GM18907 (cell line): ENCODE data around the gene IGSF8.
A peak's percentile ranks its signal among the peaks of the same experiment; 100 is the strongest.

Experiments
- ATAC-seq: cut with Tn5 transposase; IDR thresholded peaks from one replicate; pipeline ENCODE4 v1.9.1; 2021; ENCODE audit warnings: mild to moderate bottlenecking, moderate library complexity; ENCODE audit not compliant: unreplicated experiment

IGSF8 gene

GRCh38 chr1:160097911-160098851, at the start of gene IGSF8:
Gene IGSF8, minus strand, starts transcription at chr1:160098619. Its CDS starts 147 bp downstream, at chr1:160098472.
- peak; percentile 47 for ATAC-seq

- no peak for ATAC-seq
Observed at GRCh38 chr1:160148121-160148520, 49.7 kb upstream of the IGSF8 start.

DNA sequence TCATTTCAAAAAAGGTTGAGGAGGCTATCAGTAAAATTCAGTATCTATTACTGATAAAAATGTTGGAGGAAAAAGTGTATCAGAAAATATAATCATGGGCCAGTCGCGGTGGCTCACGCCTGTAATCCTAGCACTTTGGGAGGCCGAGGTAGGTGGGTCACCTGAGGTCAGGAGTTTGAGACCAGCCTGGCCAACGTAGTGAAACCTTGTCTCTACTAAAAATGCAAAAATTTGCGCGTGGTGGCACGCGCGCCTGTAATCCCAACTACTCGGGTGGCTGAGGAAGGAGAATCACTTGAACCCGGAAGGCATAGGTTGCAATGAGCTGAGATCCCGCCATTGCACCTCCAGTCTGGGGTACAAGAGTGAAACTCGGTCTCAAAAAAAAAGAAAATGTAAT, 47.7 kb upstream of the IGSF8 start:
- ATAC-seq = no peak

GRCh38 chr1:160144921-160145320, 46.5 kb upstream of the IGSF8 start:
- ATAC-seq = no peak

DNA sequence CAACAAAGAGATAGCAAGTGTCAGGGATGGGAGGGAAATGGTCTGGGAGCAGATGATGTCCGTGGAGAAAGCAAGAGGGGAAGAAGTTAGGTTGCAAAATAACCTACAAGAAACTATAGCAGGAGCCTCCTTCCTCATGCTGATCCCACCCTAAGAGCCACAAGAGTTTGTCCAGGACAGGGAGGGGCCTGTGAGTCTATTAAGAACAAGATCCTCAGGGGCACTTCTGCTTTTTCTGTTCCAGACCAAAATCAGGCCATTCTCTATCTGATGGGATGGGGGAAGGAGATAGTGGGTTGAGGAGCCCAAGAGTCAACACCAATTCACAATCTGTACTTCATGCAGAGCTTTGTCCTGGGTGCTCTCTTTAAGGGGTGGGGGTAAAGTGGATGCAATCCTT, 45.3 kb upstream of the IGSF8 start:
- ATAC-seq = no peak

DNA sequence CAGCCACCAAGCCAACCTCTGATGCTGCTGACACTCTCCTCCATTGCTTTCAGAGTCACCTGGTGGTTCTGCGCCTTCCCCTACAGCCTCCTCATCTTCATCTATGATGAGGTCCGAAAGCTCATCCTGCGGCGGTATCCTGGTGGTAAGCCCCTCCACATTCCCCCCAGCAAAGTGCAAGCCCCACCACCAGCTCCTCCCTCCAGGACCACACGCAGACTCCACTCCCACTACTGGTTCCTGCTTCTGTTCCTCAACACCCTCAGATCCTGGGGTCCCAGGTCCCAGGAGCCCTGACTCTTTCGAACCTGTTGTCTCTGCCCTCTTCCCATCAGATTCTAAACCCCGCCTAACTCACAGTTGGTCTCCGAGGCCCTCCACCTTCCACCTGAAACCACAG, 41.4 kb upstream of the IGSF8 start:
- ATAC-seq = no peak

DNA sequence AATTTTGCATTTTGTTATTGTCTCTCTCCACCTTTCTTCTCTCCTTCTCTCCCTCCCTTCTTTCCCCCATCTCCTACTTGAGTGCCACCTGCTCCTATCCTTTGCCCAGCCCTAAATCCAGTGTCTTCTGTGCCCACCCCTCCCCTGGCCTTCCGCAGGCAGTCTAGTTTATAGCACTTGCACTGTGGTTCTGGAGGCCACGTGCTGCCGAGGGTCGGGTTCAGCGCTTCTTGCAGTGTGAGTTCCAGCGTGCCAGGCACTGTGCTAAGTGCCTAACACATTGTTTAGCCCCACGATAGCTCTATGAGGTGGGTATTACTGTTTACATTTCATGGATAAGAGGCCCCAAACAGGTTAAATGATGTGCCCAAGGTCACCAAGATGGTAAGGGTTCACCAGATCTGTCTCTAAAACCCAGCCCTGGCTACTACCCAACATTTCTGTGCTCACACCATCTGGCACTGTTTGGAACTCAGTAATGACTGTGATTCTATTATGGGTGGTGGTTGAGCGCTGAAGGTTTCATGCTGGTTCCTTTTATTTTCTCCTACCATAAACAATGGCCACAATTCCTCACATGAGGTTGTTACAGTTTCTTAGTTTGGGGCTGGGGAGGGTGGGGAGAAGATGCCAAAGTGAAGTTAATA, 38.9 kb upstream of the IGSF8 start:
- no peak for ATAC-seq

GRCh38 chr1:160136926-160137200, 38.4 kb upstream of the IGSF8 start:
- ATAC-seq = no peak

GRCh38 chr1:160136121-160136925, 37.9 kb upstream of the IGSF8 start:
- ATAC-seq = no peak

DNA sequence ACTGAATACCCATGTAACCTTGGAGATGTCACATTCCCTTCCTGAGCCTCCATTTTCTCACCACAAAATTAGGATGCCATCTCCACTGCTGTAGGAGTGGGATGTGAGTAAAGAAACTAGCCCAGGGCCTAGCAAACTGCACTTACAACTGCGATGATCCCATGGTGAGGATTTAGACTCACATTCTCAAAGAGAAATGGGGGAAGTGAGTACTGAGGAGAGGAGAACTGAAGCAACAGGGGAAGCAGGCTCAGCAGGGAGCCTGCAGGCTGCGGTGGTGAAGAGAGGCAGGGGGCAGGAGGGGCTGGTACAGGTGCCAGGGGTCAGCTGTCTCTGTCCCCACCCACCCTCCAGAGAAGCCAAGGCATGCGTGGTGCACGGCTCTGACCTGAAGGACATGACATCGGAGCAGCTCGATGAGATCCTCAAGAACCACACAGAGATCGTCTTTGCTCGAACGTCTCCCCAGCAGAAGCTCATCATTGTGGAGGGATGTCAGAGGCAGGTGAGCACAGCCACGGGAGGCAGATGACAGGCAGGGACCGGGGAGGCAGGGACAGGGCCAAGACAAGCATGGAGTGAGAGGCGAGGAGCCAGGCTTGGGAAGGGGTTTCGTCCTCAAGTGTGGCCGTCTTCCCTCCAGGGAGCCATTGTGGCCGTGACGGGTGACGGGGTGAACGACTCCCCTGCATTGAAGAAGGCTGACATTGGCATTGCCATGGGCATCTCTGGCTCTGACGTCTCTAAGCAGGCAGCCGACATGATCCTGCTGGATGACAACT, 36.6 kb upstream of the IGSF8 start:
- no peak for ATAC-seq

GRCh38 chr1:160133990-160134770, 35.8 kb upstream of the IGSF8 start:
- ATAC-seq = no peak

DNA sequence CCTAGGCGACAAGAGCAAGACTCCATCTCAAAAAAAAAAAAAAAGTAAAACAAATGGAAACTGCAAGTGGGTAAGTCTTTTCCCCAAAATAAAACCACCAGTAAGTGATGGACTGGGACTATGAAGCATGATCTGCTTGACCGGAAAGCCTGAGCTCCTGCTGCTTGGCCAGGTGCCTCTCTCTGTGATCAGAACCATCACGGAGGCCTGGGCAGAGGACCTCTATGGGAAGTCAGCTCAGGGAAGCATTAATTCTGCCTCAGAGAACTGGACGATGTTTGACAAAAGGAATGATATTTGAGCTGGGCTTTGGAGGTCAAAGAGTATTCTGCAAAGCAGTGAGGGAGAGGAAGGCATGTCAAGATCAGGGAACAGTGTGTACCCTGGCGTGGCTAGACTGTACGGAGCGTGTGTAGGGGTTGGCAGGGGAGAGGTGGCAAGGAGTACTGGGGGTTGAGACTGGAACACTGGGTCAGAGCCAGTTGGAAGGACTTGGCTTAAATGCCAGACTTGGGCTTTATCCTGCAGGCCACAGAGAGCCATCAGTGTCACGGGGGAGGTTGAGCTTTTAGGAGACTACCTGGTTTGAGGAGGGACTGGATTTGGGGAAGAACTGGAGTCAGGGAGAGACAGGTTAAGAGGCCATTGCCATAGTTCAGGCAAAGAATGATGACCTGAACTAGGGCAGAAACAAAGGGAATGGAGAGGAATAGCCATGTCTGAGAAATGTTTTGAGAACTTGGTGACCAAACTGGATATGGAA, 33.6 kb upstream of the IGSF8 start:
- ATAC-seq = no peak

- no peak for ATAC-seq
Observed at GRCh38 chr1:160130939-160131338, 32.5 kb upstream of the IGSF8 start.

DNA sequence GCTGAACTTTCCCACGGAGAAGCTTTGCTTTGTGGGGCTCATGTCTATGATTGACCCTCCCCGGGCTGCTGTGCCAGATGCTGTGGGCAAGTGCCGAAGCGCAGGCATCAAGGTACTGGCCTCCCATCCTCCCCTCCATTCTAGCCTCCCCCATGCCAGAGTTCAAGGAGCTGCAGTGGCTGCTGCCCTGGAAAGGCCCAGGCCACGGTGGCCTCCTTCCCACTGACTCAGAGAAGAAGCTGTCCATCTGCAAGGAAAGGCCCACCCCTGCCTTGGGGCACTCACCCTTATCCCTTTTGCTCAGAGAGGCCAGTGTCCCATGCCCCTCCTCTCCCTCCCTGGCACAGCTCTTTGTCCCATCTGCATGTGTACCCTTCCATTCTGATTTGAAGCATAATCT, 32.1 kb upstream of the IGSF8 start:
- ATAC-seq = no peak

DNA sequence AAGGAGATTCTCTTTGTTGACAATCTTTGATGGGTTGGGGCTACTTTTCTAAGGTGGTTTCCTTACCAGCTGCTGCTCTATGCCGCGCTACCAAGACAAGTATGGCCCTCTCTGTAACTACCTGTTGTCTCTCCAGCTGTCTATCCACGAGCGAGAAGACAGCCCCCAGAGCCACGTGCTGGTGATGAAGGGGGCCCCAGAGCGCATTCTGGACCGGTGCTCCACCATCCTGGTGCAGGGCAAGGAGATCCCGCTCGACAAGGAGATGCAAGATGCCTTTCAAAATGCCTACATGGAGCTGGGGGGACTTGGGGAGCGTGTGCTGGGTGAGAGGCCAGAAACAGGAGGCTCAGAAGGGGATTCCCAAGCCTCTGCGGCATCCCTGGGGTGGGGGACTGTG, 31.5 kb upstream of the IGSF8 start:
- ATAC-seq = no peak

DNA sequence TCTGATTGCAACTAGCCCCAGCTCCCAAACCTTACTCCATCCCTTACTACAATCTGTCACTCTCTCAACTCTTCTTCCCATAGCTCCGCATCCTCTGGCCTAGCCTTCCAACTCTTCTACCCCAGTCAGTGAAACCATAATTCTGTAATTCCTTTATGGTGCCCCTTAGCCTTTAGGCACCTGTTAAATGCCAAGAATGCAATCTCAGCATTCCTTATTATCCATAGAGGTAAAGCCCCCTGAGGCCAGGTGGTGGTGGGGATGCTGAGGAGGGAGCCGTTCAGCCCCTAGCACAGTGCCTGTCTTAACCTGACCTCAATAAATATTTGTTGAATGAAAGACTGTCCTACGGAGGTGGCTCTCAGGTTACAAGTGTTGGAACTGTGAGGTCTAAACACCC, 31.1 kb upstream of the IGSF8 start:
- no peak for ATAC-seq

GRCh38 chr1:160129046-160129445, 30.6 kb upstream of the IGSF8 start:
- no peak for ATAC-seq

- no peak for ATAC-seq
Observed at GRCh38 chr1:160128636-160129035, 30.2 kb upstream of the IGSF8 start.

DNA sequence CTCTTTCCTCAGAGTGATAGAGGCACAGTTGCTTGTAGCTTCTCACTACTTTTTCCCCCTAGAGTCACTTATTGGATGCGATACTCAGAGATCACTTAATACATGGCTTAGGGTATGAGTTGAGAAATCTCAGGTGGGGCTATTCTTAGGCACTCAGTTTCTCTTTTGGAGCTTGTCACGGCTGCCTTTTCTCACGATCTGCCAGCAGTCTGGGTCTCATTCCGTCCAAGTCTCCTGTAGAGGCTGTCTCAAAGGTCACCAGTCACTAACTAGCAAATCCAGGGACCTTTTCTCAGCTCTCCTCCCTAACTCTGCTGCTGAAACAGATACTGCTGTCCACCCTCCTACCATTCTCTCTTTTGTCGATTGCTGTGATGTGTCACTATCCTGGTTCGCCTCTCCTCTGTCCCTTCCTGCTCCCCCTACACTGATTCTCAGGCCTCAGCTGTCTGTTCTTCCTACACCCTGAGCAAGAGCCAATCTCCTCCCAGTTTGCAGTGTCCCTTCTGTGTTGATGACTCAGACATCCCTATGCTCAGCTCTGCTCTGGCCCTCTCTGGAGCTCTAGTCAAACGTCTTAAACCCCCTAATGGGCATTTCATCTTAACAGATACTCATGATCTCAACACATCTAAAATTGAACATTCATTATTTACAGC, 29.6 kb upstream of the IGSF8 start:
- ATAC-seq = no peak
